GM12872 (cell line): ENCODE data around the gene CREB3L2.

Experiments used
- TF ChIP-seq, protein P1 (sequence below): IDR thresholded peaks from 3 replicates; pipeline ENCODE4 v1.5.1; 2011; ENCODE audit warnings: low read depth, mild to moderate bottlenecking, low read length, moderate library complexity; ENCODE audit not compliant: insufficient read depth

CREB3L2 gene, protein sequence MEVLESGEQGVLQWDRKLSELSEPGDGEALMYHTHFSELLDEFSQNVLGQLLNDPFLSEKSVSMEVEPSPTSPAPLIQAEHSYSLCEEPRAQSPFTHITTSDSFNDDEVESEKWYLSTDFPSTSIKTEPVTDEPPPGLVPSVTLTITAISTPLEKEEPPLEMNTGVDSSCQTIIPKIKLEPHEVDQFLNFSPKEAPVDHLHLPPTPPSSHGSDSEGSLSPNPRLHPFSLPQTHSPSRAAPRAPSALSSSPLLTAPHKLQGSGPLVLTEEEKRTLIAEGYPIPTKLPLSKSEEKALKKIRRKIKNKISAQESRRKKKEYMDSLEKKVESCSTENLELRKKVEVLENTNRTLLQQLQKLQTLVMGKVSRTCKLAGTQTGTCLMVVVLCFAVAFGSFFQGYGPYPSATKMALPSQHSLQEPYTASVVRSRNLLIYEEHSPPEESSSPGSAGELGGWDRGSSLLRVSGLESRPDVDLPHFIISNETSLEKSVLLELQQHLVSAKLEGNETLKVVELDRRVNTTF

DNA sequence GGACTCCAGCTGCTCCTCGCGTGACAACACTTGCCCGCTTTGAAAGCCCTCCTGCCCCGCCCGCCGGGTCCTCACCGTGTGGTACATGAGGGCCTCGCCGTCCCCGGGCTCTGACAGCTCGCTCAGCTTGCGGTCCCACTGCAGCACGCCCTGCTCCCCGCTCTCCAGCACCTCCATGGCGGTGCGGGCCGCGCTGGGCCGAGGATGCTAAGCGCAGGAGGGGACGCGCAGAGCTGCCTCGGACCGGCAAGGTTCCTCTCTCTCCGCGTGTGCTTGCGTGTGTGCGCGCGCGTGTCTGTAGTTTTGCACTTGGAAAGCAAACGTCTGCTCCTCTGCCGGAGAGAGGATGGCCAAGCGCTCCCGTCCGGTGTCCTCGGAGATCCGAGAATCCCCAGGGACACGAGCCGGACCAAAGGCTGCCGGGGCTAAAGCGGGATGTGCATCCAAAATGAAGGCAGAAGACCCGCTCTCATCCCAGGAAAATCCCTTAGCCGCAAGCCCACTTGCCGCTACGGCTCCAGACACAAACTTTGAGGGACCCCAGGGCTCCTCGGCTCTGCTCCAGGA lies at the start of gene CREB3L2:
Gene CREB3L2, minus strand, starts transcription at position 558 of the 567 bp plus-strand sequence. Its CDS starts 381 bp downstream, at position 177.
- TF ChIP-seq, protein P1, sequence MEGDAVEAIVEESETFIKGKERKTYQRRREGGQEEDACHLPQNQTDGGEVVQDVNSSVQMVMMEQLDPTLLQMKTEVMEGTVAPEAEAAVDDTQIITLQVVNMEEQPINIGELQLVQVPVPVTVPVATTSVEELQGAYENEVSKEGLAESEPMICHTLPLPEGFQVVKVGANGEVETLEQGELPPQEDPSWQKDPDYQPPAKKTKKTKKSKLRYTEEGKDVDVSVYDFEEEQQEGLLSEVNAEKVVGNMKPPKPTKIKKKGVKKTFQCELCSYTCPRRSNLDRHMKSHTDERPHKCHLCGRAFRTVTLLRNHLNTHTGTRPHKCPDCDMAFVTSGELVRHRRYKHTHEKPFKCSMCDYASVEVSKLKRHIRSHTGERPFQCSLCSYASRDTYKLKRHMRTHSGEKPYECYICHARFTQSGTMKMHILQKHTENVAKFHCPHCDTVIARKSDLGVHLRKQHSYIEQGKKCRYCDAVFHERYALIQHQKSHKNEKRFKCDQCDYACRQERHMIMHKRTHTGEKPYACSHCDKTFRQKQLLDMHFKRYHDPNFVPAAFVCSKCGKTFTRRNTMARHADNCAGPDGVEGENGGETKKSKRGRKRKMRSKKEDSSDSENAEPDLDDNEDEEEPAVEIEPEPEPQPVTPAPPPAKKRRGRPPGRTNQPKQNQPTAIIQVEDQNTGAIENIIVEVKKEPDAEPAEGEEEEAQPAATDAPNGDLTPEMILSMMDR: no peak

DNA sequence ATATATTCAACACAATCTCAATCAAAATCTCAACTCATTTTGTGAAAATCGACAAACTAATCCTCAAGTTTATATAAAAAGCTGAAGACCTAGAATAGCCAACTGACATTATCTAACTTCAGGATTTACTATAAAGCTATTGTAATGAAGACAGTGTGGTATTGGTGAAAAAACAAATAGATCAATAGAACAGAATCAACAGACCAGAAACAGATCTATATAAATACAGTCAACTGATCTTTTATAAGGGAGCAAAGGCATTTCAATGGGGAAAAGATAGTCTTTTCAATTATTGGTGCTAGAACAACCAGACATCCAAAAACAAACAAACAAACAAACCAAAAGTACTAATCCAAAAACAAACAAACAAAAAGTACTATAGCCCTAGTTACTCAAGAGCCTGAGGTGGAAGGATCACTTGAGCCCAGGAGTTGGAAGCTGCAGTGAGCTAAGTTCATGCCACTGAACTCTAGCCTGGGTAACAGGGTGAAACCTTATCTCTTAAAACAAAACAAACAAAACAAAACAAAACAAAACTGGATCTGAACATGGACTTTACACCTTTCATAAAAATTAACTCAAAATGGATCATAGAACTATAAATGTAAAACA lies 47.7 kb upstream of the CREB3L2 start:
- TF ChIP-seq, protein P1: no peak

DNA sequence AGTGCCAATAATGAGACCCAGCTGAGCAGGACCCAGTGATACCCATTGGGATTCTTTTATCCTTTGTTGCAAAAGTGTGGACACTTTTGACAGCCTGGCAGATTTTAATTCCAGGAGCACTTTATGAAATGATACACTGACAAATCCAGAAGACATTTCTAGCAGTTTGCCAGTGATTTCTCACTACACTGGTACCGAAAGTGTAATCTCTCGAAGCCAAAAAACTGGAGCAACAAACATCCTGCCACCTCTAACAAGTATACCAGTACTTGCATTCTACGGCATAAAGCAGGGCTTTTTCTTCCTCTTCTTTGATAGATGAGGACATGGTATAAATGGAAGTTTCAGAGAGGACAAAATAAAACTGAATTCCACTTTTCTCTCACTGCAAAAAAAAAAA lies 46.0 kb upstream of the CREB3L2 start:
- TF ChIP-seq, protein P1: no peak

DNA sequence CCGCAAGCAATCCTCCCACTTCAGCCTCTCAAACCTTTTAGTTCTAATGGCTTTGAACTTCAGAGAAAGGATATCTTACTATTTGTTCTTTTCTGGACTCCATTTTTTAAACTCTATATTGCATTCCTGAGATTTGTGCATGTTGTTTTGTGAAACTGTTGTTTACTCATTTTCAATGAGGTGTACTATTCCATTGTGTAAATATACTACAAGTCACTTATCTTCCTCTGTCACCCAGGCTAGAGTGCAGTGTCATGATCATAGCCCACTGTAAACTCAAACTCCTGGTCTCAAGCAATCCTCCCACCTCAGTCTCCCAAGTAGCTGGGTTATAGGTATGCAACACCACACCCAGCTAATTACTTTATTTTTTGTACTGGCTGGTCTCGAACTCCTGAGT lies 43.0 kb upstream of the CREB3L2 start:
- TF ChIP-seq, protein P1: no peak

DNA sequence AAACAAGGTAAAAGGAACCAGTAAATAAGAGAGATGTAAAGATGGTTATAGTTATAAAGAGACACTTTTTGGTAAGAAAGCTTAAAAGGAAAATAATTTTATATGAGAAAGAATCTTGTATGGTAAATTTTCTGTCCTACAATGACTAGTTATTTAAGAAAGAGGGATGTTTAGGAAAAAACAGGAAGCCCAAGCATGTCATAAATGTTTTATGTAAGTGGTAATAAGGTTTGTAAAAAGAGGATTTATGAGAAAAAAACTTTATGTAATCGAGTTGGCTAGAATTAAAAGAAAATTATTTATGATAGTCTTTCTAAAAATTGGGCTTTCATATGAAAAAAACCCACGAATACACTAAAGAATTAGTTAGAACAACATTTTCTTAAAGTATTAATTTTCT lies 34.2 kb upstream of the CREB3L2 start:
- TF ChIP-seq, protein P1: no peak

DNA sequence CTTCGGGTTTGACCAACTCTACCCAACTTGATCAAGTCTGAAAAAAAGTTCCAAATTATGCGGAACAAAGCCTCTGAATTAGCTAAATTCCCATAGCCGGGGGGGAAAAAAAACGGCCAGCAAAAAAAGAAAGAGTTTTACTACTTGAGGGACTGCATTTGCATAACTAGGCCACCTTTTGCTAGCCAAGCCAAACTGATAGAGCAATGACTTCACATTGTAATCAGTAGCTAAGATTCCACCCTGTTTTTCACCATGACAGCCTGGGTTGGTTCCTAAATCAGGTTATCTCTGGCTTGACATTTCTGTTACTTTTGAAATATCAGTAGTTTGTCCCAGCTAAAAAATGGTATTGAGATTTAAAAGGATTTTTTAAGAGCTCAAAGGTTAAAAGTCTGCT lies 31.4 kb upstream of the CREB3L2 start:
- TF ChIP-seq, protein P1: no peak

DNA sequence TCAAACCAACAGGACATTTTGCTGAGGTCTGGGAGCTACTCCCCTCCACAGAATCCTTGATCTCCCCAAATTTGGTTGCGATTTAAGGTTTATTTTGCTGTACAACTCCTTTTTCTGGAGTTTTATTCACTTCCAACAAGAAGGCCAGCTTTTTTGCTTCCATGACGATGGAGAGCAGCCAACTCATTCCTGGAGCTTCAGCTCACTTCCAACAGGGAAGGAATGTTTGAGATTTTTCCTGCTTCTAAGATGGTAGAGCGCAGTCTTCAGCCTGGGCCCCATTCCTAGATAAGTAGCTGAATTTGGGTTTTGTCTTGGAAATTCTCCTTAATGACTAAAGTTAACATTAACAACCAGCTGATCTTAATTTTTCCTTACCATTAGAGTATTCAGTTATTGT lies 30.9 kb upstream of the CREB3L2 start:
- TF ChIP-seq, protein P1: no peak
